H1 (cell line): ENCODE results near the gene CACNA2D1. TPM values are rescaled to one million over a fixed set of nuclear protein-coding genes. Genes with fewer than 3 reads are reported as not detected.

ENCODE experiments used
- CTCF ChIA-PET: fragments of 300-600 bp; sonication (Branson Sonifier 250); formaldehyde crosslinking; loops from one replicate; lab custom pipeline; 2021; ENCODE audit not compliant: partially characterized antibody; lab: Charles Lee
- POLR2A ChIA-PET: fragments of 300-600 bp; sonication (Branson Sonifier 250); formaldehyde crosslinking; loops from one replicate; lab custom pipeline; 2021; ENCODE audit warnings: inconsistent platforms; ENCODE audit not compliant: partially characterized antibody; lab: Charles Lee
- DNase-seq, 2 experiments: peaks; one replicate each; pipeline versions ENCODE4 v3.0.0 to v3.0.0-alpha.2; 2010 to 2022; ENCODE audit warnings: low spot score in 2 of 2, low read depth in 1 of 2, mixed read lengths in 1 of 2
- FAIRE-seq: peaks from 2 replicates; lab custom pipeline; 2011; peaks lifted over from hg19 to GRCh38; lab: Jason Lieb, UNC
- H2AFZ ChIP-seq: 2 replicates; pipeline ENCODE4 v1.8.1; 2012; ENCODE audit warnings: low read length, inconsistent platforms
- H2AK5ac ChIP-seq: 2 replicates; pipeline ENCODE4 v1.6.1; 2013; ENCODE audit warnings: low read depth, low read length
- H2BK120ac ChIP-seq: replicated peaks from 2 replicates; pipeline ENCODE3; 2013; ENCODE audit warnings: low read depth, low read length, inconsistent platforms
- H2BK12ac ChIP-seq: 2 replicates; pipeline ENCODE4 v1.6.1; 2013; ENCODE audit warnings: low read depth, low read length
- H2BK15ac ChIP-seq: 2 replicates; pipeline ENCODE4 v1.6.1; 2013; ENCODE audit warnings: low read length
- H2BK20ac ChIP-seq: 2 replicates; pipeline ENCODE4 v1.6.1; 2013; ENCODE audit warnings: low read length
- H2BK5ac ChIP-seq: 2 replicates; pipeline ENCODE4 v1.6.1; 2013; ENCODE audit warnings: low read depth, low read length
- H3K14ac ChIP-seq: 2 replicates; pipeline ENCODE4 v1.6.1; 2013; ENCODE audit warnings: inconsistent platforms; ENCODE audit not compliant: insufficient read length
- H3K18ac ChIP-seq: 2 replicates; pipeline ENCODE4 v1.6.1; 2013; ENCODE audit warnings: low read length; ENCODE audit errors: extremely low read depth
- H3K23ac ChIP-seq: 2 replicates; pipeline ENCODE4 v1.6.1; 2013; ENCODE audit warnings: inconsistent platforms; ENCODE audit not compliant: insufficient read length
- H3K23me2 ChIP-seq: 2 replicates; pipeline ENCODE4 v1.6.1; 2013; ENCODE audit warnings: low read depth, low read length
- H3K27ac ChIP-seq: 2 replicates; pipeline ENCODE4 v1.6.1; 2011; ENCODE audit warnings: low read depth, low read length, inconsistent platforms
- H3K27me3 ChIP-seq, 4 experiments: replicated peaks in 1 of 4; 1 replicate in 1 of 4; 2 replicates in 3 of 4; pipeline versions ENCODE4 v1.6.1 to v1.8.1; 2011 to 2013; ENCODE audit warnings: low read length in 3 of 4, mild to moderate bottlenecking in 3 of 4, inconsistent platforms in 2 of 4, mixed read lengths in 2 of 4, moderate library complexity in 1 of 4; ENCODE audit not compliant: control insufficient read depth in 3 of 4, insufficient read depth in 3 of 4; ENCODE audit errors: extremely low read depth in 1 of 4
- H3K36me3 ChIP-seq, 4 experiments: 2 replicates each; pipeline versions ENCODE4 v1.6.1 to v1.8.1; 2011 to 2013; ENCODE audit warnings: mild to moderate bottlenecking in 4 of 4, low read length in 3 of 4, moderate library complexity in 2 of 4, control low read depth in 1 of 4, inconsistent platforms in 1 of 4; ENCODE audit not compliant: insufficient read depth in 4 of 4, control insufficient read depth in 2 of 4
- H3K4ac ChIP-seq: replicated peaks from 2 replicates; pipeline ENCODE3; 2013; ENCODE audit warnings: low read length, low read depth, mixed read lengths, inconsistent platforms; ENCODE audit not compliant: insufficient read length
- H3K4me1 ChIP-seq, 4 experiments: replicated peaks in 1 of 4; 1 replicate in 1 of 4; 2 replicates in 3 of 4; pipeline versions ENCODE4 v1.6.1 to v1.8.1; 2011 to 2013; ENCODE audit warnings: low read length in 3 of 4, inconsistent platforms in 2 of 4, mixed read lengths in 1 of 4; ENCODE audit not compliant: insufficient read depth in 4 of 4, control insufficient read depth in 3 of 4
- H3K4me2 ChIP-seq, 2 experiments: 2 replicates each; pipeline versions ENCODE4 v1.6.1 to v1.8.1; 2011 to 2013; ENCODE audit warnings: low read depth in 2 of 2, low read length in 2 of 2, control low read depth in 1 of 2, inconsistent platforms in 1 of 2, mild to moderate bottlenecking in 1 of 2; ENCODE audit not compliant: insufficient read depth in 1 of 2
- H3K4me3 ChIP-seq, 4 experiments: fragments of 200-600, 300-600 bp in 1 of 4; sonication (generic), shearing (Covaris generic), sonication (Bioruptor Twin) in 1 of 4; 2 replicates each; pipeline versions ENCODE4 v1.5.1 to v1.8.1; 2011 to 2016; ENCODE audit warnings: low read length in 4 of 4, low read depth in 3 of 4, control low read depth in 2 of 4, inconsistent platforms in 2 of 4, mild to moderate bottlenecking in 2 of 4, mixed read lengths in 1 of 4, moderate library complexity in 1 of 4; ENCODE audit not compliant: insufficient read depth in 2 of 4; ENCODE audit errors: extremely low read depth in 1 of 4
- H3K56ac ChIP-seq: replicated peaks from 2 replicates; pipeline ENCODE3; 2013; ENCODE audit warnings: low read depth, mild to moderate bottlenecking, mixed read lengths, low read length, inconsistent platforms; ENCODE audit not compliant: insufficient read length
- H3K79me1 ChIP-seq: 2 replicates; pipeline ENCODE4 v1.6.1; 2013; ENCODE audit warnings: low read depth, low read length, control low read depth
- H3K79me2 ChIP-seq, 2 experiments: 2 replicates each; pipeline versions ENCODE4 v1.6.1 to v1.8.1; 2012 to 2013; ENCODE audit warnings: low read length in 2 of 2, mild to moderate bottlenecking in 2 of 2, inconsistent platforms in 1 of 2; ENCODE audit not compliant: insufficient read depth in 2 of 2, control insufficient read depth in 1 of 2
- H3K9ac ChIP-seq, 4 experiments: replicated peaks in 1 of 4; 1 replicate in 1 of 4; 2 replicates in 3 of 4; pipeline versions ENCODE4 v1.6.1 to v1.8.1; 2011 to 2013; ENCODE audit warnings: low read depth in 3 of 4, low read length in 3 of 4, control low read depth in 2 of 4, mild to moderate bottlenecking in 2 of 4, moderate library complexity in 2 of 4, inconsistent platforms in 1 of 4; ENCODE audit errors: extremely low read depth in 1 of 4
- H3K9me3 ChIP-seq, 2 experiments: 2 replicates each; pipeline versions ENCODE4 v1.6.1 to v1.8.1; 2012 to 2013; ENCODE audit warnings: mild to moderate bottlenecking in 2 of 2, moderate library complexity in 2 of 2, control low read depth in 1 of 2, inconsistent platforms in 1 of 2, low read depth in 1 of 2, low read length in 1 of 2, mixed read lengths in 1 of 2; ENCODE audit not compliant: insufficient read depth in 2 of 2
- H4K20me1 ChIP-seq, 2 experiments: replicated peaks in 1 of 2; 2 replicates each; pipeline versions ENCODE3 to v1.8.1; 2011 to 2013; ENCODE audit warnings: inconsistent platforms in 2 of 2, low read length in 2 of 2, mild to moderate bottlenecking in 1 of 2; ENCODE audit not compliant: insufficient read depth in 2 of 2, control insufficient read depth in 1 of 2
- H4K5ac ChIP-seq: 2 replicates; pipeline ENCODE4 v1.6.1; 2013; ENCODE audit warnings: low read length, low read depth, mixed read lengths, inconsistent platforms; ENCODE audit not compliant: insufficient read length
- H4K8ac ChIP-seq: 2 replicates; pipeline ENCODE4 v1.8.0; 2013; ENCODE audit warnings: mild to moderate bottlenecking, moderate library complexity, low read length, inconsistent platforms; ENCODE audit not compliant: insufficient read depth; ENCODE audit errors: extremely low read depth
- H4K91ac ChIP-seq: replicated peaks from 2 replicates; pipeline ENCODE3; 2013; ENCODE audit warnings: low read length, mixed read lengths, inconsistent platforms; ENCODE audit not compliant: insufficient read length
- SAP30 ChIP-seq: fragments of 300-600 bp; sonication (generic); IDR thresholded peaks from 2 replicates; pipeline ENCODE4 v1.7.1; 2012; ENCODE audit warnings: low read length, moderate library complexity, mild to moderate bottlenecking, inconsistent platforms; ENCODE audit not compliant: insufficient read depth, insufficient replicate concordance
- SP2 ChIP-seq: IDR thresholded peaks from 2 replicates; pipeline ENCODE4 v1.6.1; 2012; ENCODE audit warnings: mild to moderate bottlenecking, low read length, inconsistent platforms
- SP4 ChIP-seq: IDR thresholded peaks from 2 replicates; pipeline ENCODE4 v1.6.1; 2012; ENCODE audit warnings: low read length, inconsistent platforms
- TCF12 ChIP-seq: IDR thresholded peaks from 2 replicates; pipeline ENCODE4 v1.6.1; 2011; ENCODE audit warnings: low read depth, mild to moderate bottlenecking, low read length
- WGBS, 2 experiments: shearing (Covaris generic) in 1 of 2; methylation state at CpG; one replicate each; pipeline versions ENCODE4 v1.1.6 to v1.1.7; 2013 to 2015; ENCODE audit warnings: low lambda C conversion rate in 2 of 2, mixed read lengths in 2 of 2, inconsistent platforms in 1 of 2, low coverage in 1 of 2, missing lambda C conversion rate in 1 of 2; ENCODE audit not compliant: insufficient replicate concordance in 2 of 2, insufficient coverage in 1 of 2, insufficient read length in 1 of 2; ENCODE audit errors: extremely low coverage in 1 of 2, missing lambda C conversion rate in 1 of 2; 5-methylcytosine and 5-hydroxymethylcytosine counted together
- polyA plus RNA-seq, 7 experiments: library from polyadenylated mRNA; depleted of rRNA in 3 of 7; stranded (reverse) in 5 of 7; unstranded in 2 of 7; fragments of >200 nt in 5 of 7; fragments of 200-250 nt in 2 of 7; gene quantifications; 1 replicate in 5 of 7; 2 replicates in 1 of 7; 4 replicates in 1 of 7; pipeline versions ENCODE4 v1.2.1 to v1.2.3, GENCODE V29; 2011 to 2013; ENCODE audit warnings: missing spikeins in 2 of 7, mixed read lengths in 2 of 7
- total RNA-seq: library from RNA; stranded (reverse); fragmentation: NEBNext Ultra II Directional; extraction: Animal tissue kit (Norgen Biotek cat#: 25700); gene quantifications from 2 replicates; pipeline ENCODE4 v1.2.1, GENCODE V29; 2021

CACNA2D1 gene
- total and polyA plus RNA-seq, 2 of the 8 experiments (the other 6 are each of a cell fraction or from before 2014, with no cell fraction given), result 4.3 to 27.3 TPM

DNA sequence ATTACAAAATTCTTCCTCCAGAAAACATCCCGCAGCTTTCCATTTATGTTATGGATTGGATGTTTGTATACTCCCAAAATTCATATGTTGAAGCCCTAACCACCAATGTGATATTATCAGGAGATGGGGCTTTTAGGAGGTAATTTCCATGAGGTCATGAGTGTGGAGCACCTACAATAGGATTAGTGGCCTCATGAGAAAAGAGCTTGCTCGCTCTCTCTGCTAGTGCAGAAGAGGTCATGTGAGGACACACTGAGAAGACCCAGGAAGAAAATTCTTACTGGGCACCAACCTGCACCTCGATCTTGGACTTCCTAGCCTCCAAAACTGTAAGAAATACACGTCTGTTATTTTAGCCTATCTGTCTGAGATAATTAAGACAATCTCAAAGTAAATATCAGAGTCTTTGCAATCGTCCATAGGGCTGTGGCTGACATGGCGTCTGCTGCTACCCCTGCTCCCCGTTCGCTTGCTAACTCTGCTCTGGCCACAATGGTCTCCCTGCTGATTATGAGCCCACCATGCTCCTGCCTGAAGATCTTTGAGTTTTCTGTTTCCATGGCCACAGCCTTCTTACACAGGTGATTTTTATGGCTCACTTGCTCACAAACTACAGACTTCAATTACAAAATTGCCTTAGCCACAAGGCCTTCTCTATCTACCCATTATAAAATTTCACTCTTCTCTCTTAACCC is 333.3 kb downstream of the CACNA2D1 start:
- CTCF ChIA-PET, result no interaction called here
- no peak overlapping the region for H2BK12ac ChIP-seq
- no peak overlapping the region for H4K5ac ChIP-seq
- H3K27me3 ChIP-seq, result no peaks in the 10 kb centered on the region
- no peaks in the 10 kb centered on the region for H3K9me3 ChIP-seq
- H3K14ac ChIP-seq, result no peak overlapping the region
- no peak overlapping the region for H2BK5ac ChIP-seq
- H4K91ac ChIP-seq, result no peak overlapping the region
- no peak overlapping the region for H4K8ac ChIP-seq
- H2BK20ac ChIP-seq, result no peak overlapping the region
- H2AFZ ChIP-seq, result no peak overlapping the region
- no peak for TF ChIP-seq SP2
- no peak for TF ChIP-seq SAP30
- no peak for TF ChIP-seq TCF12
- no peak for TF ChIP-seq SP4
- no peaks in the 10 kb centered on the region for H3K23me2 ChIP-seq
- no peak overlapping the region for H2AK5ac ChIP-seq
- POLR2A ChIA-PET, result no interaction called here
- DNase-seq (no peak), FAIRE-seq (no peak)
- H3K79me1 ChIP-seq, result no peaks in the 10 kb centered on the region
- H3K9ac ChIP-seq, result no peak overlapping the region
- no peaks in the 10 kb centered on the region; a peak in 1 of 7 replicates for H3K4me1 ChIP-seq
- no peaks in the 10 kb centered on the region for H3K79me2 ChIP-seq
- no peaks in the 10 kb centered on the region for H3K36me3 ChIP-seq
- no peaks in the 10 kb centered on the region for H4K20me1 ChIP-seq
- H2BK120ac ChIP-seq, result no peak overlapping the region
- no peak overlapping the region for H3K27ac ChIP-seq
- H3K4ac ChIP-seq, result no peak overlapping the region
- no peak overlapping the region for H3K56ac ChIP-seq
- no peak overlapping the region for H3K4me2 ChIP-seq
- H3K4me3 ChIP-seq, result no peak overlapping the region
- H3K18ac ChIP-seq, result no peak overlapping the region
- H3K23ac ChIP-seq, result no peak overlapping the region
- H2BK15ac ChIP-seq, result no peak overlapping the region
- WGBS, 2 experiments, result 81% methylated on average over 8 of the region's 8 CpGs; no CpG with 5 or more reads in 1 of the 2 experiments
